Cardiac fibroblast (primary cell): ENCODE results near the gene NUMB.

ENCODE experiments used
- DNase-seq, 2 donors: peaks; one replicate each; pipeline versions ENCODE4 v3.0.0 to v3.0.0-alpha.2; 2010; ENCODE audit warnings: low read depth in 2 of 2
- H3K4me3 ChIP-seq, 2 donors: replicated peaks in 1 of 2; 1 replicate in 1 of 2; 2 replicates in 1 of 2; pipeline ENCODE4 v1.5.1; 2011; ENCODE audit warnings: low read depth in 2 of 2, low read length in 2 of 2, mild to moderate bottlenecking in 2 of 2, moderate library complexity in 1 of 2
- CTCF ChIP-seq: IDR thresholded peaks from one replicate; pipeline ENCODE4 v1.5.1; 2011; ENCODE audit warnings: low read depth, mild to moderate bottlenecking, low read length, inconsistent platforms

NUMB gene

GRCh38 chr14:73276836-73277235, 181.5 kb downstream of the NUMB start:
- H3K4me3 ChIP-seq, result no peak overlapping the region
- TF ChIP-seq CTCF, result no peak
- DNase-seq, result no peak

GRCh38 chr14:73273799-73274198, 184.5 kb downstream of the NUMB start:
- DNase-seq, result no peak
- H3K4me3 ChIP-seq, result no peak overlapping the region
- no peak for TF ChIP-seq CTCF

GRCh38 chr14:73272393-73272792, 186.0 kb downstream of the NUMB start:
- no peak for DNase-seq
- no peak for TF ChIP-seq CTCF
- H3K4me3 ChIP-seq, result no peak overlapping the region

- DNase-seq, result peak; percentile 51 to 55
- peak overlapping the region; percentile 8 to 34 for H3K4me3 ChIP-seq
- no peak for TF ChIP-seq CTCF
These were observed 188.4 kb downstream of the NUMB start for GRCh38 chr14:73269729-73270531.

- H3K4me3 ChIP-seq, result no peak overlapping the region
- TF ChIP-seq CTCF, result no peak
- DNase-seq, result no peak
These were observed 190.9 kb downstream of the NUMB start for GRCh38 chr14:73267474-73267873.

GRCh38 chr14:73266317-73266716, 192.0 kb downstream of the NUMB start:
- no peak for DNase-seq
- no peak for TF ChIP-seq CTCF

GRCh38 chr14:73265721-73266046, 192.7 kb downstream of the NUMB start:
- TF ChIP-seq CTCF, result no peak
- no peak overlapping the region for H3K4me3 ChIP-seq
- DNase-seq, result no peak

More at GRCh38 chr14:73266317-73266716, 192.0 kb downstream of the NUMB start:
- H3K4me3 ChIP-seq, result no peak overlapping the region
